CD14-positive monocyte (primary cell): ENCODE measurements around the gene NCL. TPM values are rescaled to one million over a fixed set of nuclear protein-coding genes. Genes with fewer than 3 reads are reported as not detected.
A peak's percentile ranks its signal among the peaks of the same experiment; 100 is the strongest.

ENCODE experiments used
- DNase-seq, 3 donors: peaks; one replicate each; pipeline ENCODE4 v3.0.0-alpha.2; 2011 to 2022
- H2AFZ ChIP-seq: 2 replicates; pipeline ENCODE4 v1.6.0; 2012; ENCODE audit warnings: mild to moderate bottlenecking, low read depth, low read length, inconsistent platforms; ENCODE audit not compliant: insufficient read depth, poor library complexity, severe bottlenecking
- H3K27ac ChIP-seq, 2 donors: 1 replicate in 1 of 2; 2 replicates in 1 of 2; pipeline ENCODE4 v1.5.1; 2012 to 2013; ENCODE audit warnings: low read length in 2 of 2, control low read depth in 1 of 2, inconsistent platforms in 1 of 2, low read depth in 1 of 2, mild to moderate bottlenecking in 1 of 2
- H3K27me3 ChIP-seq, 2 donors: one replicate each; pipeline versions ENCODE4 v1.6.0 to v1.6.1; 2011 to 2013; ENCODE audit warnings: low read length in 2 of 2; ENCODE audit not compliant: control insufficient read depth in 2 of 2, insufficient read depth in 2 of 2
- H3K36me3 ChIP-seq, 2 donors: replicated peaks in 1 of 2; 1 replicate in 1 of 2; 2 replicates in 1 of 2; pipeline versions ENCODE4 v1.5.1 to v1.6.1; 2012 to 2013; ENCODE audit warnings: low read length in 2 of 2, control low read depth in 1 of 2, inconsistent platforms in 1 of 2, mild to moderate bottlenecking in 1 of 2; ENCODE audit not compliant: insufficient read depth in 2 of 2, control insufficient read depth in 1 of 2
- H3K4me1 ChIP-seq, 2 donors: 1 replicate in 1 of 2; 2 replicates in 1 of 2; pipeline versions ENCODE4 v1.5.1 to v1.6.1; 2012 to 2013; ENCODE audit warnings: low read length in 2 of 2, control low read depth in 1 of 2, inconsistent platforms in 1 of 2, mild to moderate bottlenecking in 1 of 2, moderate library complexity in 1 of 2; ENCODE audit not compliant: insufficient read depth in 2 of 2, control insufficient read depth in 1 of 2
- H3K4me2 ChIP-seq: replicated peaks from 2 replicates; pipeline ENCODE3; 2012; ENCODE audit warnings: low read length, moderate library complexity, mild to moderate bottlenecking; ENCODE audit not compliant: poor library complexity, severe bottlenecking; ENCODE audit errors: extremely low read depth
- H3K4me3 ChIP-seq, 3 experiments: fragments of 200-600 bp in 1 of 3; sonication (generic) in 1 of 3; replicated peaks in 1 of 3; 1 replicate in 2 of 3; 2 replicates in 1 of 3; pipeline ENCODE4 v1.5.1; 2011 to 2013; ENCODE audit warnings: low read length in 3 of 3, mild to moderate bottlenecking in 3 of 3, control low read depth in 2 of 3, low read depth in 2 of 3, inconsistent platforms in 1 of 3, moderate library complexity in 1 of 3
- H3K79me2 ChIP-seq: 2 replicates; pipeline ENCODE4 v1.6.0; 2012; ENCODE audit warnings: mild to moderate bottlenecking, control low read depth, inconsistent platforms, low read length, moderate library complexity; ENCODE audit not compliant: insufficient read depth
- H3K9ac ChIP-seq: 2 replicates; pipeline ENCODE4 v1.6.0; 2017; ENCODE audit warnings: low read length, mild to moderate bottlenecking; ENCODE audit not compliant: insufficient read depth, poor library complexity, severe bottlenecking
- H3K9me3 ChIP-seq, 2 donors: replicated peaks in 1 of 2; 1 replicate in 1 of 2; 2 replicates in 1 of 2; pipeline versions ENCODE4 v1.5.1 to v1.6.1; 2012 to 2013; ENCODE audit warnings: low read length in 2 of 2, control low read depth in 1 of 2; ENCODE audit not compliant: control insufficient read depth in 1 of 2, insufficient read depth in 1 of 2
- H4K20me1 ChIP-seq: 2 replicates; pipeline ENCODE4 v1.6.0; 2012; ENCODE audit warnings: mild to moderate bottlenecking, low read length, control low read depth, moderate library complexity; ENCODE audit not compliant: insufficient read depth
- H3K27ac Mint-ChIP-seq, 7 donors: one replicate each; pipeline ENCODE4 v1.8.0; 2020; ENCODE audit warnings: mild to moderate bottlenecking in 7 of 7, mixed read lengths in 7 of 7, moderate library complexity in 6 of 7, inconsistent platforms in 2 of 7
- H3K27me3 Mint-ChIP-seq, 3 donors: one replicate each; pipeline ENCODE4 v1.8.0; 2021 to 2022; ENCODE audit warnings: low read depth in 3 of 3, mild to moderate bottlenecking in 3 of 3, mixed read lengths in 3 of 3, moderate library complexity in 3 of 3, inconsistent platforms in 1 of 3
- H3K36me3 Mint-ChIP-seq, 2 donors: one replicate each; pipeline ENCODE4 v1.8.0; 2020; ENCODE audit warnings: mixed read lengths in 2 of 2, inconsistent platforms in 1 of 2, mild to moderate bottlenecking in 1 of 2
- H3K4me1 Mint-ChIP-seq: one replicate; pipeline ENCODE4 v1.8.0; 2020; ENCODE audit warnings: mild to moderate bottlenecking, mixed read lengths
- H3K4me3 Mint-ChIP-seq, 2 donors: one replicate each; pipeline ENCODE4 v1.8.0; 2020; ENCODE audit warnings: mild to moderate bottlenecking in 2 of 2, mixed read lengths in 2 of 2, moderate library complexity in 1 of 2
- H3K9me3 Mint-ChIP-seq, 7 donors: one replicate each; pipeline ENCODE4 v1.8.0; 2020 to 2022; ENCODE audit warnings: mixed read lengths in 7 of 7, mild to moderate bottlenecking in 6 of 7, moderate library complexity in 6 of 7, inconsistent platforms in 2 of 7
- CTCF ChIP-seq: fragments of 200-600 bp; IDR thresholded peaks from one replicate; pipeline ENCODE4 v1.8.0; 2022; ENCODE audit warnings: antibody characterized with exemption, mild to moderate bottlenecking
- WGBS: methylation state at CpG from one replicate; pipeline ENCODE4 v1.1.5; 2013; ENCODE audit warnings: missing lambda C conversion rate; ENCODE audit not compliant: insufficient coverage; 5-methylcytosine and 5-hydroxymethylcytosine counted together
- intact Hi-C, 2 donors: fragments of 100-400 bp; cut with micrococcal nuclease; formaldehyde crosslinking; loops; one replicate each; pipeline versions ENCODE4 v1.15.0 to v1.15.1; 2023
- polyA plus RNA-seq, 3 donors: library from polyadenylated mRNA; depleted of rRNA in 1 of 3; unstranded in 2 of 3; stranded (reverse) in 1 of 3; fragments of 300-500 nt in 2 of 3; fragments of >200 nt in 1 of 3; fragmentation: Illumina TruSeq in 2 of 3; gene quantifications; 1 replicate in 2 of 3; 2 replicates in 1 of 3; pipeline ENCODE4 v1.2.3, GENCODE V29; 2012 to 2021

The NCL gene
- polyA plus RNA-seq, 3 donors: 26.2 to 143 (median 106) TPM

GRCh38 chr2:231429901-231430300 is 34.4 kb downstream of the NCL start:
- WGBS: 91% methylated on average over 2 of the region's 3 CpGs
- Histone ChIP-seq H3K27me3 (no peaks in the 10 kb centered on the region), H3K4me2 (no peak overlapping the region), H2AFZ (no peak overlapping the region), H3K79me2 (no peaks in the 10 kb centered on the region), H3K4me1 (no peaks in the 10 kb centered on the region), H3K9me3 (peaks cover 7 to 20% of the 10 kb centered on the region in 2 donors), H4K20me1 (no peaks in the 10 kb centered on the region), H3K9ac (no peak overlapping the region), H3K4me3 (no peak overlapping the region), H3K27ac (no peak overlapping the region), H3K36me3 (no peaks in the 10 kb centered on the region)
- H3K4me3 Mint-ChIP-seq: no peak overlapping the region
- peaks cover 0 to 4% (median 1%) of the 10 kb centered on the region in 3 donors for H3K27me3 Mint-ChIP-seq
- no peak for TF ChIP-seq CTCF
- no peaks in the 10 kb centered on the region for H3K36me3 Mint-ChIP-seq
- peak overlapping the region in 1 of 7 donors; percentile 17 for H3K27ac Mint-ChIP-seq
- H3K4me1 Mint-ChIP-seq: no peaks in the 10 kb centered on the region
- H3K9me3 Mint-ChIP-seq: peaks cover 11 to 26% (median 19%) of the 10 kb centered on the region in 7 donors
- DNase-seq: no peak
- intact Hi-C loops: no loop called here

GRCh38 chr2:231429152-231429551 is 35.1 kb downstream of the NCL start:
- TF ChIP-seq CTCF: no peak
- H3K27me3 ChIP-seq: no peaks in the 10 kb centered on the region
- no peaks in the 10 kb centered on the region for H3K79me2 ChIP-seq
- H3K9me3 ChIP-seq: peaks cover 7 to 20% of the 10 kb centered on the region in 2 donors
- peaks cover 11 to 26% (median 19%) of the 10 kb centered on the region in 7 donors for H3K9me3 Mint-ChIP-seq
- H3K4me3 ChIP-seq: no peak overlapping the region
- H3K36me3 ChIP-seq: no peaks in the 10 kb centered on the region
- no peaks in the 10 kb centered on the region for H4K20me1 ChIP-seq
- no peak overlapping the region for H3K27ac ChIP-seq
- peaks cover 0 to 4% (median 1%) of the 10 kb centered on the region in 3 donors for H3K27me3 Mint-ChIP-seq
- no peak overlapping the region for H3K27ac Mint-ChIP-seq
- H3K4me1 ChIP-seq: no peaks in the 10 kb centered on the region
- 100% methylated on average over 3 of the region's 6 CpGs for WGBS
- H3K4me3 Mint-ChIP-seq: no peak overlapping the region
- no peaks in the 10 kb centered on the region for H3K36me3 Mint-ChIP-seq
- H2AFZ ChIP-seq: no peak overlapping the region
- no peak overlapping the region for H3K4me2 ChIP-seq
- no peak overlapping the region for H3K9ac ChIP-seq
- H3K4me1 Mint-ChIP-seq: no peaks in the 10 kb centered on the region
- intact Hi-C loops: no loop called here
- DNase-seq: no peak
